ENCODE measurements around the gene STK11. TPM values are rescaled to one million over a fixed set of nuclear protein-coding genes. Genes with fewer than 3 reads are reported as not detected.

The STK11 gene
- total and polyA plus RNA-seq, 2 experiments from 2014 or later = 19.4 to 96.5 TPM

DNA sequence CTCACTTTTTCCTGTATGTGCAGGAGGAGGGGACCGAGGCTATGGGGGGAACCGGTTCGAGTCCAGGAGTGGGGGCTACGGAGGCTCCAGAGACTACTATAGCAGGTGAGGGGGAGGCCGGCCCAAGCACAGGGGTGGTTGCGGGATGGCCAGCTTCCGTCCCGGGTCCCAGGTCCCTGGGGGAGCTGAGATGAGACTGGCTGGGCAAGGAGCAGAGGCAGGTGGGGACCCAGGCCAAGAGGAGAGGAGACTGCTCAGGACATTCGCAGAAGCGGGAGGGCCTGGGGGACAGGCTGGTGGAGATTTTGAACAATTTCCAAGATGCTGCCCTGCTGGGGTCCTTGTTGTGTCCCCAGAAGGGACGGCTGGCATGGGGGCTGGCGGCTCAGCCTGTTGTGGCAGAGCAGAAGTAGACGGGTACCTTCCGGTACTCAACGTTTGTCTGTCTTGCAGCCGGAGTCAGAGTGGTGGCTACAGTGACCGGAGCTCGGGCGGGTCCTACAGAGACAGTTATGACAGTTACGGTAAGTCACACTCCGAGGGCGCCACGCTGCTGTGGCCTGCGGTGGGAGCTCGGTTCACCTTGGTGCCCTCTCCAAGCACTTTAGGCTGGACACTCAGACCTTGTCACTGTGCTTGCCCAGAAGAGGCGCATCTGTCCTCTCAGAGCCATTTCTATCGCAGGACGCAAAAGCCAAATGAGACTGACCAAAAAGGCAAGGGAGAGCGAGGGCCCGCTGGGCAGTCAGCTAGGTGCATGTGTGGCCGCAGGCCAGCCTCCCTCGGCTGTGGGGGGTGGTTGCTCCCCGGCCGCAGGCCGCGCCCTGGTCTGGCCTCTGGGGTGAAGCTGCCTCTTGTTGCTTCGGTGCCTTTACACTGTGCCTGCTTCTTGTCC is 66.2 kb downstream of the STK11 start:
- Histone ChIP-seq H3K79me2 (replicated peaks; ENCODE audit: insufficient read depth) (peaks cover 50% of the 10 kb centered on the region), H3K9me2 (ENCODE audit: insufficient read depth) (no peaks in the 10 kb centered on the region), H2AFZ (no peak overlapping the region), H4K20me1 (replicated peaks; ENCODE audit: insufficient read depth) (peaks cover 37% of the 10 kb centered on the region), H3F3A (replicated peaks; ENCODE audit: low read depth) (peaks cover 62% of the 10 kb centered on the region), H3K27ac (ENCODE audit: low read depth) (peak overlapping the region; percentile 69), H3K4me3 (no peak overlapping the region), H3K36me3 (ENCODE audit: insufficient read depth) (peaks cover 31% of the 10 kb centered on the region), H3K4me2 (no peak overlapping the region; the same call in 1 of the 2 replicates), H3K27me3 (ENCODE audit: insufficient read depth) (peaks cover 10% of the 10 kb centered on the region; the same call in 1 of the 2 replicates), H3K4me1 (ENCODE audit: insufficient read depth) (peaks cover 43% of the 10 kb centered on the region)
- peak overlapping the region; percentile 89 for H3K4me3 Mint-ChIP-seq
- H3K27ac Mint-ChIP-seq = peak overlapping the region; percentile 98
- TF ChIP-seq POLR2AphosphoS5 (IDR thresholded peaks at IDR 0.05; ENCODE audit: low read depth) = peak; percentile 19; the same call in 1 of the 2 replicates
- no peak for TF ChIP-seq EZH2 (IDR thresholded peaks at IDR 0.05; ENCODE audit: low read depth, unreplicated experiment)
- TF ChIP-seq, protein P1, sequence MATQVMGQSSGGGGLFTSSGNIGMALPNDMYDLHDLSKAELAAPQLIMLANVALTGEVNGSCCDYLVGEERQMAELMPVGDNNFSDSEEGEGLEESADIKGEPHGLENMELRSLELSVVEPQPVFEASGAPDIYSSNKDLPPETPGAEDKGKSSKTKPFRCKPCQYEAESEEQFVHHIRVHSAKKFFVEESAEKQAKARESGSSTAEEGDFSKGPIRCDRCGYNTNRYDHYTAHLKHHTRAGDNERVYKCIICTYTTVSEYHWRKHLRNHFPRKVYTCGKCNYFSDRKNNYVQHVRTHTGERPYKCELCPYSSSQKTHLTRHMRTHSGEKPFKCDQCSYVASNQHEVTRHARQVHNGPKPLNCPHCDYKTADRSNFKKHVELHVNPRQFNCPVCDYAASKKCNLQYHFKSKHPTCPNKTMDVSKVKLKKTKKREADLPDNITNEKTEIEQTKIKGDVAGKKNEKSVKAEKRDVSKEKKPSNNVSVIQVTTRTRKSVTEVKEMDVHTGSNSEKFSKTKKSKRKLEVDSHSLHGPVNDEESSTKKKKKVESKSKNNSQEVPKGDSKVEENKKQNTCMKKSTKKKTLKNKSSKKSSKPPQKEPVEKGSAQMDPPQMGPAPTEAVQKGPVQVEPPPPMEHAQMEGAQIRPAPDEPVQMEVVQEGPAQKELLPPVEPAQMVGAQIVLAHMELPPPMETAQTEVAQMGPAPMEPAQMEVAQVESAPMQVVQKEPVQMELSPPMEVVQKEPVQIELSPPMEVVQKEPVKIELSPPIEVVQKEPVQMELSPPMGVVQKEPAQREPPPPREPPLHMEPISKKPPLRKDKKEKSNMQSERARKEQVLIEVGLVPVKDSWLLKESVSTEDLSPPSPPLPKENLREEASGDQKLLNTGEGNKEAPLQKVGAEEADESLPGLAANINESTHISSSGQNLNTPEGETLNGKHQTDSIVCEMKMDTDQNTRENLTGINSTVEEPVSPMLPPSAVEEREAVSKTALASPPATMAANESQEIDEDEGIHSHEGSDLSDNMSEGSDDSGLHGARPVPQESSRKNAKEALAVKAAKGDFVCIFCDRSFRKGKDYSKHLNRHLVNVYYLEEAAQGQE (IDR thresholded peaks at IDR 0.05; ENCODE audit: unreplicated experiment) = no peak
- no peak for TF ChIP-seq ZNF331 (CRISPR knock-in tag; IDR thresholded peaks at IDR 0.05; ENCODE audit: low read depth)
- no peak for TF ChIP-seq JUNB (IDR thresholded peaks at IDR 0.05; ENCODE audit: unreplicated experiment)
- peaks cover 53% of the 10 kb centered on the region for H3K36me3 Mint-ChIP-seq (ENCODE audit: low read depth)
- H3K27me3 Mint-ChIP-seq (ENCODE audit: insufficient read depth, low read depth, poor library complexity) = peaks cover 53% of the 10 kb centered on the region
- H3K4me1 Mint-ChIP-seq = peaks cover 59% of the 10 kb centered on the region
- ATAC-seq (no peak), DNase-seq (ENCODE audit: low spot score) (no peak)
- H3K9me3 Mint-ChIP-seq = peaks cover 2% of the 10 kb centered on the region; the same call in 2 of the 3 replicates

DNA sequence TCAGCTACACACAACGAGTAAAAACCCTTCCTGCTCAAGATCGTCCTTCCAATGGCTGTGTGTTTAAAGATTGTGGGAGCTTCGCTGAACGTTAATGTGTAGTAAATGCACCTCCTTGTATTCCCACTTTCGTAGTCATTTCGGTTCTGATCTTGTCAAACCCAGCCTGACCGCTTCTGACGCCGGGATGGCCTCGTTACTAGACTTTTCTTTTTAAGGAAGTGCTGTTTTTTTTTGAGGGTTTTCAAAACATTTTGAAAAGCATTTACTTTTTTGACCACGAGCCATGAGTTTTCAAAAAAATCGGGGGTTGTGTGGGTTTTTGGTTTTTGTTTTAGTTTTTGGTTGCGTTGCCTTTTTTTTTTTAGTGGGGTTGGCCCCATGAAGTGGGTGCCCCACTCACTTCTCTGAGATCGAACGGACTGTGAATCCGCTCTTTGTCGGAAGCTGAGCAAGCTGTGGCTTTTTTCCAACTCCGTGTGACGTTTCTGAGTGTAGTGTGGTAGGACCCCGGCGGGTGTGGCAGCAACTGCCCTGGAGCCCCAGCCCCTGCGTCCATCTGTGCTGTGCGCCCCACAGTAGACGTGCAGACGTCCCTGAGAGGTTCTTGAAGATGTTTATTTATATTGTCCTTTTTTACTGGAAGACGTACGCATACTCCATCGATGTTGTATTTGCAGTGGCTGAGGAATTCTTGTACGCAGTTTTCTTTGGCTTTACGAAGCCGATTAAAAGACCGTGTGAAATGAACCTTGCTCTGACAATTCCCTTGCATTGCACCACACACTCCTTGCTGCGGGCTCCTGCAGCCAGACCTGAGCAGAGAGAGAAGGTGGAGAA is 67.1 kb downstream of the STK11 start:
- H3K79me2 ChIP-seq (replicated peaks; ENCODE audit: insufficient read depth) = peaks cover 50% of the 10 kb centered on the region
- H3K9me2 ChIP-seq (ENCODE audit: insufficient read depth) = no peaks in the 10 kb centered on the region
- ATAC-seq (no peak), DNase-seq (ENCODE audit: low spot score) (no peak)
- no peak overlapping the region for H3K4me3 ChIP-seq
- Mint-ChIP-seq H3K36me3 (ENCODE audit: low read depth) (peaks cover 56% of the 10 kb centered on the region), H3K4me3 (peak overlapping the region; percentile 57), H3K9me3 (no peaks in the 10 kb centered on the region; the same call in 2 of the 3 replicates), H3K4me1 (peaks cover 54% of the 10 kb centered on the region), H3K27ac (peak overlapping the region; percentile 88), H3K27me3 (ENCODE audit: insufficient read depth, low read depth, poor library complexity) (peaks cover 51% of the 10 kb centered on the region)
- H3K27ac ChIP-seq (ENCODE audit: low read depth) = peak overlapping the region; percentile 69; the same call in 1 of the 2 replicates
- no peak overlapping the region for H2AFZ ChIP-seq
- H3F3A ChIP-seq (replicated peaks; ENCODE audit: low read depth) = peaks cover 63% of the 10 kb centered on the region
- peaks cover 31% of the 10 kb centered on the region for H3K36me3 ChIP-seq (ENCODE audit: insufficient read depth)
- H3K4me2 ChIP-seq = no peak overlapping the region
- H4K20me1 ChIP-seq (replicated peaks; ENCODE audit: insufficient read depth) = peaks cover 37% of the 10 kb centered on the region
- H3K27me3 ChIP-seq (ENCODE audit: insufficient read depth) = peaks cover 5% of the 10 kb centered on the region; the same call in 1 of the 2 replicates
- peaks cover 41% of the 10 kb centered on the region for H3K4me1 ChIP-seq (ENCODE audit: insufficient read depth)
- TF ChIP-seq EZH2 (IDR thresholded peaks at IDR 0.05; ENCODE audit: low read depth, unreplicated experiment) (no peak), ZNF114 (CRISPR knock-in tag; IDR thresholded peaks at IDR 0.05) (no peak), EZH2phosphoT487 (IDR thresholded peaks at IDR 0.05; ENCODE audit: unreplicated experiment) (no peak), ZNF331 (CRISPR knock-in tag; IDR thresholded peaks at IDR 0.05; ENCODE audit: low read depth) (no peak), CREB1 (CRISPR knock-in tag; IDR thresholded peaks at IDR 0.05; ENCODE audit: low read depth) (no peak)
- TF ChIP-seq, protein P2, sequence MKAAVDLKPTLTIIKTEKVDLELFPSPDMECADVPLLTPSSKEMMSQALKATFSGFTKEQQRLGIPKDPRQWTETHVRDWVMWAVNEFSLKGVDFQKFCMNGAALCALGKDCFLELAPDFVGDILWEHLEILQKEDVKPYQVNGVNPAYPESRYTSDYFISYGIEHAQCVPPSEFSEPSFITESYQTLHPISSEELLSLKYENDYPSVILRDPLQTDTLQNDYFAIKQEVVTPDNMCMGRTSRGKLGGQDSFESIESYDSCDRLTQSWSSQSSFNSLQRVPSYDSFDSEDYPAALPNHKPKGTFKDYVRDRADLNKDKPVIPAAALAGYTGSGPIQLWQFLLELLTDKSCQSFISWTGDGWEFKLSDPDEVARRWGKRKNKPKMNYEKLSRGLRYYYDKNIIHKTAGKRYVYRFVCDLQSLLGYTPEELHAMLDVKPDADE (IDR thresholded peaks at IDR 0.05) = no peak

All from GM23338 (cell line).